HepG2 (cell line): ENCODE data around the gene SYCE1L.

Source experiments
- CTCF ChIP-seq: sonication (generic); formaldehyde crosslinking; IDR thresholded peaks from 2 replicates; pipeline ENCODE4 v1.5.0; 2020; ENCODE audit warnings: mild to moderate bottlenecking, missing genetic modification reagents, moderate library complexity
- MAX ChIP-seq: IDR thresholded peaks from 2 replicates; pipeline ENCODE4 v1.6.1; 2012; ENCODE audit warnings: inconsistent platforms
- NFKBIZ ChIP-seq: IDR thresholded peaks from 2 replicates; pipeline ENCODE4 v1.6.1; 2018; ENCODE audit warnings: missing genetic modification reagents, missing compliant biosample characterization
- STAT5B ChIP-seq: sonication (generic); formaldehyde crosslinking; IDR thresholded peaks from 2 replicates; pipeline ENCODE4 v1.4.0; 2020; ENCODE audit warnings: missing genetic modification reagents
- THYN1 ChIP-seq: sonication (generic); formaldehyde crosslinking; IDR thresholded peaks from 2 replicates; pipeline ENCODE4 v1.8.1; 2023; ENCODE audit warnings: low read depth, mild to moderate bottlenecking, moderate library complexity, missing genetic modification reagents, borderline replicate concordance
- ZNF616 ChIP-seq: sonication (generic); formaldehyde crosslinking; IDR thresholded peaks from 2 replicates; pipeline ENCODE4 v1.5.0; 2020; ENCODE audit warnings: low read depth, mild to moderate bottlenecking, missing genetic modification reagents
- ZNF770 ChIP-seq: sonication (generic); formaldehyde crosslinking; IDR thresholded peaks from 2 replicates; pipeline ENCODE4 v1.5.0; 2020; ENCODE audit warnings: mild to moderate bottlenecking, missing genetic modification reagents
- ZNF780A ChIP-seq: sonication (generic); formaldehyde crosslinking; IDR thresholded peaks from 2 replicates; pipeline ENCODE4 v1.8.0; 2022; ENCODE audit warnings: mild to moderate bottlenecking, missing genetic modification reagents, moderate library complexity

GRCh38 chr16:77213542-77214106, 14.4 kb downstream of the SYCE1L start:
- no peak for TF ChIP-seq STAT5B (CRISPR knock-in tag)
- TF ChIP-seq ZNF780A = no peak
- TF ChIP-seq ZNF770 (CRISPR knock-in tag) = no peak
- TF ChIP-seq MAX = no peak
- TF ChIP-seq CTCF (CRISPR knock-in tag) = no peak
- TF ChIP-seq THYN1 (CRISPR knock-in tag) = no peak
- no peak for TF ChIP-seq ZNF616 (CRISPR knock-in tag)
- TF ChIP-seq NFKBIZ (CRISPR knock-in tag) = no peak
